Measurements from ENCODE around the gene HINT3. TPM values are rescaled to one million over a fixed set of nuclear protein-coding genes. Genes with fewer than 3 reads are reported as not detected.

Gene HINT3
- total and polyA plus RNA-seq, 2 of the 13 experiments (the other 11 are each of a cell fraction or from before 2014, with no cell fraction given): 3.1 to 22.8 TPM

DNA sequence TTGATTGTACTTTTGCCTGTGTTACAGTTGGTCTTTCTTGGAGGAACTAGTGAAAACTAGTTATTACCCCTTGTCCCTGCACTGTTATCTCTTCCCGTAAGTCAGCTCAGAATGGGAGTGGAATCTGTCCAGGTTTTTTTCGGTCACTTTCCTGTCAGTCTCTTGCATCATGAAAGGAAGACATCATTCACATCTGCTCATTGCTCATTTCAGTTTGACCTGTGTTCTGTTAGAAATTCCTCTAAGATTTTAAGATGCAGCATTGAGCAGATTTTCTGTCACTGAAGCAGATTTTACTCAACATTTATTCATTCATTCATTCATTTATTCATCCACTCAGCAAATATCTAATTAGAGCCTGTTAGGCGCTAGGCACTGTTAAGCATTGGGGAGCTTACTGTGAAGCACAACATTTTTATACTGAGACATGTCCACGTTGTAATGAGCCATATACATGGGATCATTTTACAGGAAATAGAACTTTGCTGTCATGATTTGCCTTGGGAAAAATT lies 33.1 kb upstream of the HINT3 start:
- DNase-seq (ENCODE audit: low spot score) (no peak), ATAC-seq (no peak), FAIRE-seq (no peak)
- H3K4me1 ChIP-seq (ENCODE audit: insufficient read depth, low read length): peaks cover 55% of the 10 kb centered on the region
- no peaks in the 10 kb centered on the region for H4K20me1 ChIP-seq (ENCODE audit: insufficient read depth, low read length)
- POLR2A ChIA-PET: no interaction called here
- 91% methylated on average over 4 of the region's 4 CpGs for WGBS (ENCODE audit: low lambda C conversion rate)
- no peak overlapping the region for H3K27ac ChIP-seq (ENCODE audit: extremely low read length, insufficient read depth, low read length)
- in situ Hi-C loops (cut with HindIII; ENCODE audit: extremely low pct_ligation_motif_present, low pct_unique_long_range_greater_than_20kb): no loop called here
- TF ChIP-seq, protein P1, sequence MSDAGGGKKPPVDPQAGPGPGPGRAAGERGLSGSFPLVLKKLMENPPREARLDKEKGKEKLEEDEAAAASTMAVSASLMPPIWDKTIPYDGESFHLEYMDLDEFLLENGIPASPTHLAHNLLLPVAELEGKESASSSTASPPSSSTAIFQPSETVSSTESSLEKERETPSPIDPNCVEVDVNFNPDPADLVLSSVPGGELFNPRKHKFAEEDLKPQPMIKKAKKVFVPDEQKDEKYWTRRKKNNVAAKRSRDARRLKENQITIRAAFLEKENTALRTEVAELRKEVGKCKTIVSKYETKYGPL (CRISPR knock-in tag; IDR thresholded peaks at IDR 0.05): no peak
- TF ChIP-seq ETS1 (CRISPR knock-in tag; IDR thresholded peaks at IDR 0.05) (no peak), MAFK (conservative IDR thresholded peaks at IDR 0.05 in 1 of 2, IDR thresholded peaks at IDR 0.05 in 1 of 2; ENCODE audit: low read length in 2 of 2) (peak; percentile 69 to 75; a peak in 3 of 4 replicates), HDAC1 (CRISPR knock-in tag; IDR thresholded peaks at IDR 0.05) (no peak), MAFF (IDR thresholded peaks at IDR 0.05; ENCODE audit: low read depth, low read length) (peak; percentile 77; the same call in 1 of the 2 replicates)
- H3K79me2 ChIP-seq (ENCODE audit: insufficient read depth, low read length): peaks cover 18% of the 10 kb centered on the region
- intact Hi-C loops (cut with micrococcal nuclease; ENCODE audit: unreplicated experiment): no loop called here
- no peaks in the 10 kb centered on the region for H3K9me3 ChIP-seq (ENCODE audit: low read length)
- BruUV-seq (replicated peaks): no TSS peak
- CTCF ChIA-PET (ENCODE audit: low intra/inter-chr PET ratio, low total read pairs): no interaction called here
- no peak overlapping the region for H3K4me2 ChIP-seq (ENCODE audit: low read depth, low read length)
- no peaks in the 10 kb centered on the region for H3K27me3 ChIP-seq (ENCODE audit: control insufficient read depth in 1 of 2, insufficient read depth in 2 of 2, low read length in 2 of 2)
- peaks cover 27 to 56% of the 10 kb centered on the region in 2 experiments for H3K36me3 ChIP-seq (replicated peaks in 1 of 2; ENCODE audit: control insufficient read depth in 1 of 2, insufficient read depth in 2 of 2, low read length in 2 of 2)
- H3K4me3 ChIP-seq (replicated peaks in 1 of 3; ENCODE audit: insufficient read depth in 1 of 3, low read depth in 2 of 3, low read length in 3 of 3): no peak overlapping the region
- no peak overlapping the region for H2AFZ ChIP-seq (ENCODE audit: low read length)
- no peak overlapping the region for H3K9ac ChIP-seq (ENCODE audit: insufficient read depth, low read depth, low read length)

GRCh38 chr6:125924169-125924568 lies 32.4 kb upstream of the HINT3 start:
- H3K79me2 ChIP-seq (ENCODE audit: insufficient read depth, low read length): peaks cover 18% of the 10 kb centered on the region
- no peaks in the 10 kb centered on the region for H3K27me3 ChIP-seq (ENCODE audit: control insufficient read depth in 1 of 2, insufficient read depth in 2 of 2, low read length in 2 of 2)
- no peak overlapping the region for H3K9ac ChIP-seq (ENCODE audit: insufficient read depth, low read depth, low read length)
- POLR2A ChIA-PET: no interaction called here
- TF ChIP-seq THRA (CRISPR knock-in tag; IDR thresholded peaks at IDR 0.05; ENCODE audit: borderline replicate concordance) (peak; percentile 36; the same call in 1 of the 2 replicates), ZSCAN21 (CRISPR knock-in tag; IDR thresholded peaks at IDR 0.05; ENCODE audit: borderline replicate concordance) (no peak)
- H2AFZ ChIP-seq (ENCODE audit: low read length): no peak overlapping the region
- H3K9me3 ChIP-seq (ENCODE audit: low read length): no peaks in the 10 kb centered on the region
- ATAC-seq (no peak), FAIRE-seq (no peak), DNase-seq (ENCODE audit: low spot score) (no peak)
- BruUV-seq (replicated peaks): no TSS peak
- no peak overlapping the region for H3K4me3 ChIP-seq (replicated peaks in 1 of 3; ENCODE audit: insufficient read depth in 1 of 3, low read depth in 2 of 3, low read length in 3 of 3)
- H3K4me1 ChIP-seq (ENCODE audit: insufficient read depth, low read length): peaks cover 48% of the 10 kb centered on the region
- 86% methylated on average over 2 of the region's 2 CpGs for WGBS (ENCODE audit: low lambda C conversion rate)
- intact Hi-C loops (cut with micrococcal nuclease; ENCODE audit: unreplicated experiment) (no loop called here), in situ Hi-C loops (cut with HindIII; ENCODE audit: extremely low pct_ligation_motif_present, low pct_unique_long_range_greater_than_20kb) (no loop called here)
- CTCF ChIA-PET (ENCODE audit: low intra/inter-chr PET ratio, low total read pairs): no interaction called here
- H3K4me2 ChIP-seq (ENCODE audit: low read depth, low read length): no peak overlapping the region
- H4K20me1 ChIP-seq (ENCODE audit: insufficient read depth, low read length): no peaks in the 10 kb centered on the region
- H3K27ac ChIP-seq (ENCODE audit: extremely low read length, insufficient read depth, low read length): no peak overlapping the region
- peaks cover 31 to 62% of the 10 kb centered on the region in 2 experiments for H3K36me3 ChIP-seq (replicated peaks in 1 of 2; ENCODE audit: control insufficient read depth in 1 of 2, insufficient read depth in 2 of 2, low read length in 2 of 2)
